HG03342 (cell line): ENCODE results near the gene SLC22A16.

Experiments used
- ATAC-seq: cut with Tn5 transposase; IDR thresholded peaks from one replicate; pipeline ENCODE4 v1.9.1; 2021; ENCODE audit warnings: mild to moderate bottlenecking, moderate library complexity; ENCODE audit not compliant: unreplicated experiment

Gene SLC22A16

DNA sequence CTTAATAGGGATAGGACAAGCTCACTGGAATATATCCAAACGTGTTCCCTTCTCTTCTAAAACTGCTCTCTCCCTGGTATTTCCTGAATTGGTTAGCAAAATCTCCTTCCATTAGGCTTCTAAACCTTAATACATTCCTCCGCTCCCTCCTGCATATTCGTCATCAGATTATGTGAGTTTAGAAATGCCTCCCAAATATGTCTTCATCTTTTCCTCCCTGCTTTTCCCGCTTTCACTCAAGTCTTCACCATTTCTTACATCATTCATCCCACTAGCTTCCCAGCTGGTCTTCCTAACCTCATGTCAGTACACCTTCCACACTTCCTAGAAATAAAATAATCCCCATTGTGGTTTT is 26.9 kb downstream of the SLC22A16 start:
- no peak for ATAC-seq

DNA sequence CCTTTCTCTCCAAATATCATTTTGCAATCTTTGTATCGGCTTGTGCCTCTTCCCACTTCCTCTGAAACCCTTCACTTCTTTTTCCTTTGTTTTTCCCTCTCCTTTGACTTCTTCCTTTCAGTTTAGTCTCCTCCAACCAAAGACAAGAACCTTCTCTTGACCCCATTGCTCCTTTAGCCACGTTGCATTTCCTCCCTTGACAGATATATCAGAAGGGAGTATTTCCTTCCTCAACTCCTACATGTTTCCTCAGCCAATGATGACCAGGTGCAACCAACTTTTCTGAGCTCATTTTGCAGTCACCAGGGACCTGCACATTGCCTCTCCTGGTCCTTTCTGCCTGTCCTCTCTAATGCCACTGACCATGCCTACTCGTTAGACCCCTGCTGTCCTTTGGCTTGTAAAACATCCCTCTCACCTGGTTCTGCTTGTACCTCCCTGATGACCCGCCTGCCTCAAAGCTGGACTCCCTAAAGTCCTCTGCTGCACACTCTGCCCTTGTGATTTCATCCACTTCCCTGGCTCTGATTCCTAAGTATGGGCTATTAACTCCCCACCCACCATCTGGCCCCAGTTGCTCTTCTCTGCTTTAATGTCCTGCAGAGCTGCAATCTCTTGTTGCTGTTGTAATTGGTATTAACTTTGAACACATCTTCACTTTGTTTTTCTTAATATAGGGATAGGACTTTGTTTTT is 27.4 kb downstream of the SLC22A16 start:
- no peak for ATAC-seq

DNA sequence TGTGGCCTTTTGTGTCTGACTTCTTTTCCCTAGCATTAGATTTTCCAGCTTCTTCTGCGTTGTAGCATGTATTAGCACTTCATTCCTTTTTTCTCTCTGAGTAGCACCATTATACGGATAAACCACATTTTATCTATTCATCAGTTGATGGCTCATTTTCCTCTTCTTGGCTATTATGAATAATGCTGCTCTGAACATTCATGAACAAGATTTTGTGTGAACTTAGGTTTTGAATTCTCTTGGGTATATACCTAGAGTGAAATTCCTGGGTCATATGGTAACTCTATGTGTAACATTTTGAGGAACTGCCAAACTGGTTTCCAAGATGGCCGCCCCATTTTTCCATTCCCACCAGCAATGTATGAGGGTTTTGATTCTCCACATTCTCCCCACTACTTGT is 28.7 kb downstream of the SLC22A16 start:
- ATAC-seq = no peak

DNA sequence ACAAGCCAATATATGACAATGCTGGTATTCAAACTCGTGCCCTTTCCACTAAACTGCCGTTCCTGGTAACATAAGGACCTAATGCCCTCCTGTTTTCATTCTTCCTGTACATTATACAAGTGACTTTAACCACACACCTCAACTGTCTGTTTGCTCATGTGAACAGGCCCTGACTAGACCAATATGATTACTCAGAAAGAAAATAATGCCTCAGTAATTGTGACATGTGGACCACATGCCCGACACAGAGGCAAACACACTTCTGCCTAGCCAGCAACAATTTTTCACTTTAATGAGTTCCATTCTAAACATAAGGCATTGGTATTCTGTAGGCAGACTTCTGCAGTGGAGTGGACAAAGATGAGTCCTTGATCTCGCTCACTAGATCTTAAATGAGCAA is 30.0 kb downstream of the SLC22A16 start:
- no peak for ATAC-seq

DNA sequence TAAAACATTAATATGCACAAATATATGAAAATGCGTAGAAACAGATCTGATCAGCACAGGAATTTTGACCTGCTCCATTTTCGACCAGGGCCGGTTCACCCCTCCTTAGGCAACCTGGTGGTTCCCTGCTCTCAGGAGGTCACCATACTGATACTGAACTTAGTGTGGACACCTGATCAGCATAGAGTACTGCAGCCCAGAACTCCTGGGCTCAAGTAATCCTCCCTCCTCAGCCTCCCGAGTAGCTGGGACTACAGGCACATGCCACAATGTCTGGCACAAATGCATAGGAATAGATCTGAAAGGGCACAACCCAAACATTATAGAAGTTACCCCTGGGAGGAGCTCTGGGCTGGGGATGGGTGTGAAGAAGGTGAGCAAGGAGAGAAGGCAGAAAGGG is 36.4 kb downstream of the SLC22A16 start:
- no peak for ATAC-seq

DNA sequence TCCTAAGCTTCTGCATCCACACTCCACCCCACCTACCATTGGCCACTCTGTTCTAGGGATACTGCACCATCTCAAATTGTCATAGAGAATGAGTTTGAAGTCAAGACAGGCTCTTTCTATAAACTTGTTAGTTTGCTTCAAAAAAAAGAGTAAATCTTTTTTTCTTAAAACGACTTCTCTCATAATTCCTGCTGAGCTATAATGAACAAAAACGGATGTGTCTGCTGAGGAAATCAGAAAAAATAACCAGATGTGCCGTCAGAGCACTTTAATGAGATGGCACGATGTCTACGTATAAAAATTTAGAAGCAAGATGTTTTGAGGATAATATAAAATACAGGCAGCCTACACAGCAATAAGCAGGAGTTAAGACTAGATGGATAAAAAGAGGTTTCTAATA is 37.1 kb downstream of the SLC22A16 start:
- no peak for ATAC-seq

DNA sequence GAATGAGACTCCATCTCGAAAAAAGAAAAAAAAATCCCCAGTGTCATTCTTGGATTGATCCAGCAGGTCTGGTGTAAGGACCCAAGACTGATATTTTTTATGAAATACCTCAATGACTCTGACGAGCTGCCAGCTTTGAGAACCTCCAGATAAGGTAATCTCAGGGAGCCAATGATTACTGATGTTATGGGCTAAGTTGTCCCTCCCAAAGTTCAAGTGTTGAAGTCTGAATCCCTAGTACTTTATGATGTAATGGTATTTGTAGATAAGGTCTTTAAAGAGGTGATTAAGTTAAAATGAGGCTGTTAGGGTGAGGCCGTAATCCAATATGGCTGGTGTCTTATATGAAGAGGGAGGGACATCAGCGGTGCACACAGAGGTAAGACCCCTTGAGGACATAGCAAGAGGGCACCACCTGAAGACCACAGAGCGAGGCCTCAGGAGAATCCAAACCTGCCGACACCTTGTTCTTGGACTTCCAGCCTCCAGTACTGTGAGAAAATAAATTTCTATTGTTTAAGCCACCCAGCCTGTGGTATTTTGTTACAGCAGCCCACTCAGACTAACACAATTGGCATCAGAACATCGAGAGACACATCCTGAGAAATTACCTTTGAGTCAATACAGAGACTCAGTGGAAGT is 41.3 kb downstream of the SLC22A16 start:
- no peak for ATAC-seq

DNA sequence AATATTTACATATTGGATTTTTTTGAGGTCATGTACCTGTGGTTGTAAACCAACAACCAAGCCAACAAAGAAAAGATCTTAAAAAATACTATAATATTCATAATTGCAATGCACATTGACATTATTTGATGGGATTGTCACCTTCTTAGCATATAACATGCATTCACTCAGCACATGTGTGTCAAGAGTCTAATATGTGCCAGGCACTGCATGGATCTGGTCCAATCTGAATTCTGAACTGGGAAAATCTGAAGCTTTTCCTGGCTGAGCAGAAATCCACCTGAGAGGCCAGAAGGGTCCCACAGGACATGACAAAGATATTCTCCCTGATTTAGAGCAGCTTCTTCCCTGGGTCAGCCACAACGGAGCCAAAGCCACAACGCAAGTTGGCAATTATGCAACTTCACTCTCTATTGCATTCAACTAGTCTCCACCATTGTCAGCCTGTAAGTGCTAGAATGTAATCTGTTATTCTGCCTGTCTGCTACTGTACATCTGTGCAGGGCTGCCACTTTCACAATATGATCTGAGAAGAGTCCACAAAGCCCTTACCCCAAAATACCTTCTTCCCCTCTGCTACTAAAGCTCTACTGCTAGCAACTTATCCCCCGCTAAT is 44.0 kb downstream of the SLC22A16 start:
- ATAC-seq = no peak

DNA sequence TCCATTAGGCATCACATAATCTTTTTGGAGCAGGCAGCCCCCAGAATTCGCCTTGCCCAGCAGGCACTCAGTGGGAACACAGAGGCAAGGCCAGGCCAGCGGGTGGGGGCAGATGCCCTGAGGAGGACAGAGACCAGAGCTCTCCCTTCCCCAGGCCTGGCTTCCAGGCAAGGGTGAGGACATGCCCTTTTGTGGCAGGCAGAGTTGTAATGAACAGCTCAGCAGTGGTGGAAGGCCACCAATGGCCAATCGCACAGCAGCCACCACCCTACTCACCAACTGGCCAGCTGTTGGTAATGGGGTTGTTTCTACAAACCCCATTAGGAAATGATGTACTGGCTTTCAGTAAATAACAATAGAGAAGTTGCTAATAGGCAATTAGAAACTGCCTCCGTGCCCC is 45.7 kb downstream of the SLC22A16 start:
- ATAC-seq = no peak

DNA sequence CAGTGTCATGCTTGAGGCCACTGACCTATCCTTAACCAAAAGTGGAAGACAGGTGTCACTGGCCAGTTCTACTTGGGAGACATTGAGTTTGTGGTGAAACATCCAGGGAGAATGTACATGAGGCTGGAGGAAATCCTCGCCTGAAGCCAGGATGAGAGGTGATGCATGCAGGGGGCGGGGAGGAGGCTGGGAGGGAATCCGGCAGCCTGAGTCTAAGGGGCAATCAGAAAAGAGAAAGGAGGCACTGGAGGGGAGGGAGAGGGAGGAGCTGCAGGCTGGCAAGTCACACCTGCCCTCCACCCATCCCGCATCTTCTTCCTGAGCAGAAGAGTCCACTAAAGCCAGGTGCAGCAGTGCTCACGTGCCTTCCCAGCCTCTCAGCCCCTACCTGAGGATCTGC is 46.2 kb downstream of the SLC22A16 start:
- ATAC-seq = no peak

DNA sequence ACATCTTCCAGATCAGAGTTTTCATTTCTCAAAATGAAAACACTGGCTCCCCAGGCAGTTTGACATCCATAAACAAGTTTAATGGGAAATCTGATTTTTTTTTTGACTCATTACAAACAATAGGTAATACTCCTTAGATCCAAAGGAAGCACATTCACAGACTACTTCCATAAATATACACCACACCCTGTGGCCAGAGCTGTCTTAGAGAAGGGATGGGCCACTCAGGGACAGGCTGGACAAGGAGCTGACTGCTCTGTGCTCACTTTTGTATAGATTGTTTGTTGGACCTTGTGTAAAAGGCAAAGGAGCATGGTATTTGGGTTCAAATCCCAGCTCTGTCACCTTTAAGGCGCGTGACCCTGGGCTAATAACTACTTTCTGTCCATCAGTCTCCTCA is 48.3 kb downstream of the SLC22A16 start:
- no peak for ATAC-seq

DNA sequence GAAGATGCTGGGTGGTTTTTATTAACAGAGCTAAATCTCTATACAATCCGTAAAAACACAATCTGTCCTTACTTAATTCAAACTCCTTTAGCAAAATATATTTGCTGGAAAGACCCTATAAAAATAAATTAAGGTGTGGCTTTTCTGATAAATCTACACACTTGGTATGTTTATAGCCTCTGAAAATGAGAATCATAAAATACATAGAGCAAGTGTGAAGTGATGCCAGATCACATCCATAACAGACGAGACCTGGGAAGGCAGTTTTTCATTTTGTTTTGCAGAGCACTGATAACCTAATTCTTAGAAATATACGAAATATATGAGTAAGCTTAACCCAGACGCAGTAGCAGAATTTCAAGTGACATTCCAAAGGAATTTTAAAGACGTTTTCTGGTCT is 50.6 kb downstream of the SLC22A16 start:
- no peak for ATAC-seq

DNA sequence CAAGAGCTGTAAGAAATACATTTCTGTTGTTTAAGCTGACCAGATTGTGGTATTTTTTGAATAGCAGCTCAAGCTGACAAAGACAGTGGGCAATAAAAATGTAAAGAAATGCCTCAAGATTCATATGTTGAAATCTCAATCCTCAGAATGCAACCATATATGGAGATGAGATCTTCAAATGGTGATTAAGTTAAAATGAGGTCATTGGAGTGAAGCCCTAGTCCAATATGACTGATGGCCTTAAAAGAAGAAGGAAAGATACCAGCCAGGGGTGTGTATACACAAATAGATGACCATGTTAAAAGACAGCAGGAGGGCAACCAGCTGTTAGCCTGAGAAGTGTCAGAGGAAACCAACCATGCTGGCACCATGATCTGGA is 54.0 kb downstream of the SLC22A16 start:
- no peak for ATAC-seq

DNA sequence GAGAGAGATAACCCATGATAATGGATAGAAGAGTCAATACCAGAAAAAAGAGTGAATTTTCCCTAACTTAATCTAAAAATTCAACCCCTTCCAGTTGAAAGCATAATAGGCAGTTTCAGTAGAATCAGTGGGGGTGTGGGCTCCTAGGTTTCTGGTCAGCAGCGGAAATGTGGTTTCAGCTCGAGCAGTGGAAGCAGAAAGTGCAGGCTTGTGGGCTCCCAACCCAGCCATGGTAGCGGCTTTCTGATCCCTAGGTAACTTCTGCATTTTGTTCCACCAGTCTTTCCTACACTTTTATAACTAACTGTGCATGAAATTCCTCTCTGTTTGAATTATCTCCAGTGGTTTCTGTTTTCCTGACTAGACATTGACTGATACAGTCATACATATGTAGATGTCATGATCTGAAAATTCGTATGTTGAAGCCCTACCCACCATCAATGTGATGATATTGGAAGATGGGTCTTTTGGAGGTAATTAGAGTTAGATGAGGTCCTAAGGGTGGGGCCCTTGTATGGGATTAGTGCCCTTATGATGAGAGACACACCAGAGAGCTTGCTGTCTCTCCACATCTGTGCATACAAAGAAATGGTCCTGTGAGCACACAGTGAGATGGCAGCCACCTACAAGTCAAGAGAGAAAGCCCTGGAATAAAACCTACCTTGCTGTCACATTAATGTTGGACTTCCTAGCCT is 54.5 kb downstream of the SLC22A16 start:
- no peak for ATAC-seq

DNA sequence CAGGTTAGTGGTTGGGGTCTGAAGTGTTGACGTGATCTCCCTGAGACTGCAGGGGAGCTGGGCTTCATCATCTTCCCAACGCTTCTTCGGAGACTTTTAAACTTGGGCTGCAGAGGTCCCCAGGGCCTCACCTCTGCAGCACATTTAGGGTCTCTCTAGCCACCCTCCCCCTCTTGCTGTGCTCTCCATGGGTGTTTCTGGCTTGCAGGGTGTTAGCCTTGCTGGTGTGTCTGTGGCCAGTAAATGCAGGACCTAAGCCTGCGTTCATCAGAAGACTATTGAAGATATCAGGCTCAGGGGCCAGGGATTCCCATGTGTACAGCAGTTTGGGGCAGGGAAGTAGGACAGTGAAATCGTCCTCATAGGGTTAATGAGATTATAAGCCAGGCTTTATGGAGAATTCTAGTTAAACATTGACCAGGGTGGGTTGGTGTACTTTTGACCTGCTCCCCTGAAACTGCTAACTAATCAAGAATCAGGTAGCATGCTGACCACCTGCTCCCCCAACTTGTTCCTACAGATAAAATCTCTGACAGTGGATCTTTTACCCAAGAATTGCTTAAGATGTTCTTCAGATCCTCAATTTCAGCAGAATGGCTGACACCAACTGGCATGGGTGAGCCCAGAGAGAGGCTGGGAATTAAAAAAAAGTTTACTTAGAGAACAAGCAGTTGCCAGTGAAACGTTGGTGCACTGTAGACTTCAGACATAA is 57.2 kb downstream of the SLC22A16 start:
- no peak for ATAC-seq

DNA sequence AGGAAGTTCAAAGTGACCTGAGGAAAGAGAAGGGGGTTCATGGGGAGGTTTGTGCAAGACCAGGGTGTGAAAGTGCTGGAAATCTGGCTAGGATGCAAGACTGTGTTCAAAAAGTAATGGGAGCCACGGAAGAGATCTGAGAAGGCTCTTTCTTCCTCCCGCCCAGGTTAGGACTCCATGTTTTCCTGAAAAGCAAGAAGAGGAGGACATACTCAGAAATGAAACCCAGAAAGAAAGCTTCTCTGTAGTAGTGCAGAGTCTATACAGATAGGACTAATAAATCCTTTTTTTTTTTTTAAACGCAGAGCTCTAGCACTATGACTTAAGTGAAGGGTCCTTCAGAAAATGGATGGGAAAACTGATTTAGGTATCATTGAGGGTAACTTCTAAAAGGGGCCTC is 57.8 kb downstream of the SLC22A16 start:
- no peak for ATAC-seq

DNA sequence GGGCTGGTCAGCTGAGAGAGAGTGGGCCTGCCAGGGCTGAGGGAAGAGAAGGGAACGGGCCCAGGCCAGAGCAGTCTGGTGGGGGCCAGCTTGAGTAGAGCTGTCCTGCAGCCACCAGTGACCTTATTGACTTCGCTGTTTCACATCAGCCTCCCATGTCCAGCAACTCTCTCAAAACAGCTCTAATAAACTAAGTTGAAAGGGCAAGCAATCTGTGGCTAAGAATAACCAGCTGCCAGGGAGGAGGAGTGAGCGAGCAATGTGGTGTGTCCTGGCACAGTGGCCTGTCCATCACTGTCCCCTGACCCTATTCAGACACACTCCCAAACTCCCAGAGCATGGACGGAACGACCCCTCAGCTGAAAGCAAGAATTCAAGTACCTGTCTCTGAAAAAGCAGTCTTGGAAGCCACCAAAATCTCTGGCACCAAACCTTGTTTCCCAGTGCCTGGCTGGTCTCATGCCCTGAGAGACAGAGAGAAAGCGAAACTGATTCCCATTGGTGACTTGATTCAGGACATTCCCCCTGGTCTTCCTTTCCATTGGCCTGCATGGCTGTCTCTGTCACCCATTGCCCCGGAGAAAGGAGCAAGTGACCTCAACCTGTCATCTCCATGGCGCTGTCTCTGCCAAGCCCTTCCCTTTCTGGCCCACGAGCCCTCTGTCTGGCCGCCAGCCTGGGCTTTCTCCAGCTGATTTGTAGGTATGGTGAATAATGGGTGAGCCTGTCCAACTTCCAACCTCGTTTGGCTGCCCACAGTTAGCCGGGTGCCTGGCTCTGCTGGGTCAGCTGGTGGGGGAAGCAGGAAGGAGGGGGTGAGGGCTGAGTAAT is 61.1 kb downstream of the SLC22A16 start, which contains the start of gene DDO:
TSS of gene DDO (minus strand) at position 490 of the 831 bp plus-strand sequence. CDS start 2,113 bp downstream, outside the sequence.
- no peak for ATAC-seq

DNA sequence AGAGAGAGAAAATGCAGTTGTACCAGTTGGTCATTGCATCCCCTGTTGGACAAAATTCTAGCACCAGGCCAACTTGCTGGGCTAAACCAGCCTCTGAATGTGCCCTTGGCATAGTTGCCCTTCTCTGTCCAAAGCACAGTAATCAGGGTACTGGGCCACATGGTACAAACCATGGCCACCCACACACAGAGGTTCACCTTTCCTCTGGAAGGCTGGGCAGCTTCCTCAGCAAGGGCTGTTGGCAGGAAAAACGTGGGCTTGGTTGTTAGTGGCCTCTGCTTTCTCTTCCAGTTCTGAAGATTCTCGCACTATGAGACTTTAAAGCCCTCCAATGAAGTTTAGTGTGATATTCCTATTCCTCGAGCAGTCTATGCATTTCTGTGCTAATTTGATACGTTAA is 61.7 kb downstream of the SLC22A16 start:
- no peak for ATAC-seq

DNA sequence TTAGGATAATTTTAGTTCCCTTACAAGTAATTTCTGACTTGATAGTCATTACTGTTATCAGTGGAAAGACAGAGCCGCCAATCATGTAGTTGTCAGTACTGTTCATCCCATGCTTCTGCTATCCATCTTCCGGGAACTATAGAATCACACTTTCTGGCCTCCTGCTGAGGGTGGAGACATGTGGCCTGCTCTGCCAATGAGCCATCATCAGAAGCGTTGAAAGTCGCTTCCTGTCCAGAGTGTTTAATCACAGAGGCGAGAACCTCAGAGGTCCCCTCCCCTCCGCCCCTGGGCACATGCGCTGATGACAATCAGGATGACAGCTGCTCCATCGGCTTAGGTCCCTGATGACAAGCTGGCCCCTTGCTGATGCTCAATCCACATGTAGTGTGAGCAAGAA is 64.1 kb downstream of the SLC22A16 start:
- ATAC-seq = no peak

DNA sequence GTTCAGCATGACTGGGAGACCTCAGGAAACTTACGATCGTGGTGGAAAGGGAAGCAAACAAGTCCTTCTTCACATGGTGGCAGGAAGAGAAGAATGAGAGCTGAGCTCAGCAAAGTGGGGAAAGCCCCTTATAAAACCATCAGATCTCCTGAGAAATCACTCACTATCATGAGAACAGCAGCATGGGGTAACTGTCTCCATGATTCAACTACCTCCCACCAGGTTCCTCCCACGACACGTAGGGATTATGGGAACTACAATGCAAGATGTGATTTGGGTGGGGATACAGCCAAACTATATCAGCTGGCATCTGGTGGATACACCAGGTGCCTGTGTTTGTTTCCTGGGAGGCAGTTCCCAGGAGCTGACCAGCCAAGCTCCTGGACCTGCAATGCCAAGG is 65.9 kb downstream of the SLC22A16 start:
- ATAC-seq = no peak
